Adrenal gland (tissue), 12 donors: ENCODE results near the gene CELF5. TPM values are rescaled to one million over a fixed set of nuclear protein-coding genes. Genes with fewer than 3 reads are reported as not detected.
"Not testable (repeated sequence)": the region's sequence is repeated elsewhere in the genome, so short reads cannot be mapped to it uniquely, and the experiment has no call there.

Experiments
- DNase-seq, 7 donors: peaks; one replicate each; pipeline ENCODE4 v3.0.0-alpha.2; 2019 to 2020
- H3K27ac ChIP-seq, 5 donors: fragments of 200-600 bp; sonication (generic) in 4 of 5; 1 replicate in 3 of 5; 2 replicates in 2 of 5; pipeline versions ENCODE4 v1.5.1 to v1.8.0; 2016 to 2020; ENCODE audit warnings: mild to moderate bottlenecking in 1 of 5
- H3K27me3 ChIP-seq: fragments of 200-600 bp; 2 replicates; pipeline ENCODE4 v1.8.0; 2021
- H3K36me3 ChIP-seq, 2 donors: fragments of 200-600 bp; replicated peaks in 1 of 2; 1 replicate in 1 of 2; 2 replicates in 1 of 2; pipeline versions ENCODE4 v1.5.1 to v1.8.0; 2018 to 2022
- H3K4me1 ChIP-seq, 2 donors: fragments of 200-600 bp; replicated peaks in 1 of 2; 1 replicate in 1 of 2; 2 replicates in 1 of 2; pipeline versions ENCODE4 v1.5.1 to v1.8.0; 2018 to 2021
- H3K4me3 ChIP-seq, 4 donors: fragments of 200-600 bp; sonication (generic) in 3 of 4; one replicate each; pipeline ENCODE4 v1.5.1; 2016 to 2018
- H3K9me3 ChIP-seq, 3 donors: fragments of 200-600 bp; sonication (generic) in 1 of 3; replicated peaks in 1 of 3; 1 replicate in 2 of 3; 2 replicates in 1 of 3; pipeline versions ENCODE4 v1.5.1 to v1.8.0; 2016 to 2021
- CTCF ChIP-seq, 6 experiments: fragments of 450-650 bp in 4 of 6; fragments of 200-600 bp in 2 of 6; sonication (generic) in 1 of 6; IDR thresholded peaks; 1 replicate in 5 of 6; 2 replicates in 1 of 6; pipeline versions ENCODE4 v1.5.1 to v1.8.0; 2016 to 2021; ENCODE audit warnings: antibody characterized with exemption in 6 of 6, mild to moderate bottlenecking in 2 of 6, moderate library complexity in 1 of 6
- POLR2A ChIP-seq, 2 donors: fragments of 450-650 bp; IDR thresholded peaks; one replicate each; pipeline ENCODE4 v1.6.1; 2017; ENCODE audit warnings: antibody characterized with exemption in 2 of 2, mild to moderate bottlenecking in 2 of 2, moderate library complexity in 1 of 2
- WGBS, 4 donors: extraction: QIAGEN DNeasy Blood & Tissue Kit in 2 of 4; methylation state at CpG; one replicate each; pipeline versions ENCODE4 v1.1.5 to v1.1.7; 2013 to 2017; 5-methylcytosine and 5-hydroxymethylcytosine counted together
- intact Hi-C, 2 donors: fragments of 100-400 bp; cut with DNase I; formaldehyde crosslinking; loops; one replicate each; pipeline versions ENCODE4 v1.14.1 to v1.15.0; 2022 to 2023
- polyA plus RNA-seq, 3 donors: library from polyadenylated mRNA; stranded (reverse); fragments of 200-250 nt in 2 of 3; fragments of 350-450 nt in 1 of 3; fragmentation: Illumina TruSeq in 1 of 3; extraction: RNeasy Lipid Tissue Mini Kit (QIAGEN cat#74804) in 1 of 3; gene quantifications; one replicate each; pipeline ENCODE4 v1.2.3, GENCODE V29; 2013 to 2014
- total RNA-seq, 9 donors: library from RNA; depleted of rRNA in 4 of 9; stranded (reverse); fragments of >200 nt in 4 of 9; fragments of 120-200 nt in 1 of 9; fragmentation: NEBNext Ultra II Directional in 1 of 9; extraction: Animal tissue kit (Norgen Biotek cat#: 25700) in 1 of 9; gene quantifications; one replicate each; pipeline versions ENCODE4 v1.1.0 to v1.2.4, GENCODE V29; 2013 to 2023
- donor health status: healthy with polysubstance abuse.
- donor health status: Bipolar disorder and iron deficiency.
- donor health status: DM: yes; HTN: yes; CAD: no.
- donor health status: DM: no; HTN: no; CAD: no.
- donor health status: DM: no; HTN: no; CAD: no.
- donor health status: DM: yes; HTN: yes; CAD: no.

Gene CELF5
- total and polyA plus RNA-seq, 12 donors, result 0.08 to 1.6 (median 0.58) TPM; not detected in 4

GRCh38 chr19:3220576-3220975 lies 3.9 kb upstream of the CELF5 start:
- Histone ChIP-seq H3K36me3 (no peaks in the 10 kb centered on the region), H3K27me3 (peaks cover 11% of the 10 kb centered on the region), H3K27ac (no peak overlapping the region), H3K9me3 (no peaks in the 10 kb centered on the region), H3K4me1 (no peaks in the 10 kb centered on the region), H3K4me3 (no peak overlapping the region)
- DNase-seq, result no peak
- 64 to 73% (median 67%) methylated on average over 8 to 12 of the region's 12 CpGs for WGBS, 4 donors
- intact Hi-C loops, result no loop called here
- no peak for TF ChIP-seq POLR2A (IDR thresholded peaks at IDR 0.05)
- no peak for TF ChIP-seq CTCF (IDR thresholded peaks at IDR 0.05)

DNA sequence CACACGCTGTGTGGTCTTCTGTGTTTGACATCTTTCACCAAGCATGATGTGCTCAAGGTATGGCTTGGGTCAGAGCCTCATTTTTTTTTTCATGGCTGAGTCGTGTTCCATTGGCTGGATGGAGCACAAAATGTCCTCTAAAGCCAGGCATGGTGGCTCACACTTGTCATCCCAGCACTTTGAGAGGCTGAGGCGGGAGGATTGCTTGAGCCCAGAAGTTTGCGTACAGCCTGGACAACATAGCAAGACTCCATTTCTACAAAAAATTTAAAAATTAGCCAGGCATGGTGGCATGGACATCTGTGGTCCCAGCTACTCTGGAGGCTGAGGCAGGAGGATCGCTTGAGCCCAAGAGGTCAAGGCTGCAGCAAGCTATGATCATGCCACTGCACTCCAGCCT lies 2.9 kb upstream of the CELF5 start:
- H3K4me1 ChIP-seq, DNase-seq, H3K4me3 ChIP-seq, H3K36me3 ChIP-seq, intact Hi-C loops, H3K9me3 ChIP-seq, H3K27ac ChIP-seq: not testable (repeated sequence)
- 79 to 83% (median 82%) methylated on average over 5 of the region's 5 CpGs for WGBS, 4 donors
- peaks cover 14% of the 10 kb centered on the region for H3K27me3 ChIP-seq

DNA sequence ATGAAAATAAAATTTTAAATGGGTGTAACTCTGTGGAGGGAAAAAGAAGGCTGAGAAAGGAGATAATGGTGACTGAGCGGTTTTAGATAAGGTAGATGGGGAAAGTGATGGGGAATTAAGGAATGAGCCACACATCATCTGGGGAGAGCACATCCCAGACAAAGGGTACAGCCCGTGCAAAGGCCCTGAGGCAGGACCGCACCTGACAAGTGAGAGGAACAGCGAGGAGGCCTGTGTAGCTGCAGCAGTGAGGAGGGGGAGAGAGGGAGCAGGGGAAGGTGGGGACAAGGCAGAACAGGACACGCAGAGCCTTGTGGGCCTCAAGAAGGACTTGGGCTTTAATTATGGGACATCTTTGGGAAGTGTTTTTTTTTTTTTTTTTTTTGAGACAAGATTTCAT lies 1.8 kb upstream of the CELF5 start:
- no peak for DNase-seq
- intact Hi-C loops, result no loop called here
- H3K36me3 ChIP-seq, result no peaks in the 10 kb centered on the region
- TF ChIP-seq CTCF (IDR thresholded peaks at IDR 0.05) (no peak), POLR2A (IDR thresholded peaks at IDR 0.05) (no peak)
- H3K4me1 ChIP-seq, result no peaks in the 10 kb centered on the region
- no peak overlapping the region for H3K27ac ChIP-seq
- WGBS, 4 donors, result 80 to 89% (median 87%) methylated on average over 5 of the region's 5 CpGs
- H3K4me3 ChIP-seq, result no peak overlapping the region
- peaks cover 14% of the 10 kb centered on the region for H3K27me3 ChIP-seq
- H3K9me3 ChIP-seq, result no peaks in the 10 kb centered on the region

DNA sequence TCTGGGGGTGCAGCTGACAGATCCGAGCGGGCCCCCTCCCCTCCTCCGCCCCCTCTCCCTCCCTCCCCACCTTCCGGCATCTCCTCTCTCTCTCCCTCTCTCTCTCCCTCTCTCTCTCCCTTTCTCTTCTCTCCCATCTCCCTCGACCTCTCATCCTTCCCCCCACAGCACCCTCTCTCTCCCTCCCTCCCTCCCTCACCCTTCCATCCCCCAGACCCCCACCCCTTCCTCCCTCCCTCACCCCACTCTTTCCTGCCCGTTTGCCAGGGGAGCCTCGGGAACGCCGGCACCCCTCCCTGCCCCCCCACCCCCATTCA lies 666 bp downstream of the CELF5 start:
- no peak for TF ChIP-seq POLR2A (IDR thresholded peaks at IDR 0.05)
- no peak for TF ChIP-seq CTCF (IDR thresholded peaks at IDR 0.05)
- H3K27me3 ChIP-seq, result peaks cover 14% of the 10 kb centered on the region
- intact Hi-C loops, result no loop called here
- H3K27ac ChIP-seq, result no peak overlapping the region
- no peak overlapping the region for H3K4me3 ChIP-seq
- H3K9me3 ChIP-seq, result no peaks in the 10 kb centered on the region
- no peak for DNase-seq
- H3K4me1 ChIP-seq, result no peaks in the 10 kb centered on the region
- no peaks in the 10 kb centered on the region for H3K36me3 ChIP-seq
- WGBS, 4 donors, result 0 to 3% (median 0%) methylated on average over 5 to 9 of the region's 9 CpGs; no CpG with 5 or more reads in 1 of the 4 donors

DNA sequence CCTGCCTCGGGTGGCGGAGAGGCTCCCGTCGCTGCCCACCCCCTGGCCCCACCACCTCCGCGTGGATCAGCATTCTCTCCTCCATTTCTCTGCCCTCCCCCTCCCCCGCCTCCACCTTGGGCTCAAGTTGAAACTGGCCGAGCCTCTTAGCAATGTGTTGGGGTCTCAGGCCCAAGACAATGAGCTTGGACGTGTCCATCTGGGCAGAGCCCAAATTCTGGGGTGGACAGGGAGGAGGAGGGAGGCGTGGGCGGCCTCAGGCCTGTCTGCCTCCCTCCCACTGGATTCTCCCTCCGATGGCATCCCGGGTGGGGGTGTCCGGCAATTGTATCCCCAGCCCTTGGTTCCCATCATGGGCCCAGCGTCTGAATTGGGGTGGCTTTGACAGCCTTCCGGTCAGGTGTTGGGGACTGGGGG lies 1.2 kb downstream of the CELF5 start:
- TF ChIP-seq CTCF (IDR thresholded peaks at IDR 0.05) (no peak), POLR2A (IDR thresholded peaks at IDR 0.05) (no peak)
- Histone ChIP-seq H3K27me3 (peaks cover 14% of the 10 kb centered on the region), H3K4me3 (no peak overlapping the region), H3K4me1 (no peaks in the 10 kb centered on the region), H3K9me3 (no peaks in the 10 kb centered on the region), H3K36me3 (no peaks in the 10 kb centered on the region), H3K27ac (no peak overlapping the region)
- intact Hi-C loops, result no loop called here
- DNase-seq, result no peak
- WGBS, 4 donors, result 38 to 90% (median 40%) methylated on average over 2 to 16 of the region's 16 CpGs
